GM12892 (cell line): ENCODE data around the gene CABP4.

Experiments
- POLR2A ChIP-seq: IDR thresholded peaks from 2 replicates; pipeline ENCODE4 v1.6.1; 2011; ENCODE audit warnings: low read depth, low read length, control low read depth
- POLR2AphosphoS5 ChIP-seq: IDR thresholded peaks from 2 replicates; pipeline ENCODE4 v1.6.1; 2011; ENCODE audit warnings: low read depth, low read length, control low read depth

GRCh38 chr11:67435727-67436458 lies 19.3 kb upstream of the CABP4 start:
- TF ChIP-seq POLR2A = peak; percentile 67; the same call in 1 of the 2 replicates
- TF ChIP-seq POLR2AphosphoS5 = peak; percentile 53
